SK-N-SH (cell line): ENCODE data around the gene NR6A1. TPM values are rescaled to one million over a fixed set of nuclear protein-coding genes. Genes with fewer than 3 reads are reported as not detected.

ENCODE experiments used
- CTCF ChIA-PET: fragments of 300-600, 350-600 bp; formaldehyde crosslinking; extraction: SDS; loops from one replicate; lab custom pipeline; 2021; lab: Yijun Ruan, JAX
- POLR2A ChIA-PET: fragments of 350-600 bp; sonication (Branson Sonifier 250); formaldehyde crosslinking; extraction: SDS; loops from one replicate; lab custom pipeline; 2020; ENCODE audit warnings: antibody characterized with exemption, inconsistent platforms; lab: Yijun Ruan, JAX
- DNase-seq: peaks from one replicate; pipeline ENCODE4 v3.0.0; 2012
- H2AFZ ChIP-seq: fragments of 200-600 bp; sonication (generic); 2 replicates; pipeline ENCODE4 v1.8.1; 2016; ENCODE audit warnings: antibody characterized with exemption, mild to moderate bottlenecking, low read depth
- H3F3A ChIP-seq: fragments of 200-600 bp; sonication (generic); replicated peaks from 2 replicates; pipeline ENCODE3; 2016; ENCODE audit warnings: antibody characterized with exemption, mild to moderate bottlenecking; ENCODE audit not compliant: insufficient read depth
- H3K27ac ChIP-seq, 2 experiments: fragments of 200-500 bp in 1 of 2; fragments of 200-600 bp in 1 of 2; sonication (Bioruptor generic) in 1 of 2; sonication (generic), shearing (Covaris generic) in 1 of 2; 2 replicates each; pipeline versions ENCODE4 v1.5.1 to v1.6.1; 2014 to 2016; ENCODE audit warnings: low read depth in 2 of 2, inconsistent platforms in 1 of 2, low read length in 1 of 2, mild to moderate bottlenecking in 1 of 2, mixed read lengths in 1 of 2
- H3K27me3 ChIP-seq: fragments of 200-600 bp; sonication (generic), shearing (Covaris generic); 2 replicates; pipeline ENCODE4 v1.6.1; 2016; ENCODE audit warnings: mixed run types; ENCODE audit not compliant: insufficient read depth
- H3K36me3 ChIP-seq, 2 experiments: fragments of 200-500 bp in 1 of 2; fragments of 200-600 bp in 1 of 2; sonication (Bioruptor generic) in 1 of 2; sonication (generic) in 1 of 2; replicated peaks in 1 of 2; 2 replicates each; pipeline versions ENCODE3 to v1.5.1; 2014 to 2016; ENCODE audit warnings: low read length in 1 of 2, mild to moderate bottlenecking in 1 of 2; ENCODE audit not compliant: insufficient read depth in 2 of 2, control insufficient read depth in 1 of 2
- H3K4me1 ChIP-seq, 2 experiments: fragments of 200-500 bp in 1 of 2; fragments of 200-600 bp in 1 of 2; sonication (Bioruptor generic) in 1 of 2; sonication (generic), shearing (Covaris generic) in 1 of 2; 2 replicates each; pipeline versions ENCODE4 v1.5.1 to v1.6.1; 2014 to 2016; ENCODE audit warnings: low read depth in 1 of 2, low read length in 1 of 2, mixed run types in 1 of 2; ENCODE audit not compliant: insufficient read depth in 2 of 2, control insufficient read depth in 1 of 2
- H3K4me2 ChIP-seq: fragments of 200-600 bp; sonication (generic), shearing (Covaris generic); 2 replicates; pipeline ENCODE4 v1.6.1; 2017; ENCODE audit warnings: mixed run types
- H3K4me3 ChIP-seq, 2 experiments: fragments of 200-500 bp in 1 of 2; fragments of 200-600 bp in 1 of 2; sonication (Bioruptor generic) in 1 of 2; sonication (generic), shearing (Covaris generic) in 1 of 2; 2 replicates each; pipeline versions ENCODE4 v1.5.1 to v1.8.1; 2014 to 2016; ENCODE audit warnings: low read depth in 2 of 2, inconsistent platforms in 1 of 2, low read length in 1 of 2, mild to moderate bottlenecking in 1 of 2, mixed read lengths in 1 of 2, moderate library complexity in 1 of 2
- H3K79me2 ChIP-seq: fragments of 200-600 bp; sonication (generic); 2 replicates; pipeline ENCODE4 v1.8.1; 2017; ENCODE audit warnings: mild to moderate bottlenecking; ENCODE audit not compliant: insufficient read depth
- H3K9ac ChIP-seq: fragments of 200-600 bp; sonication (generic); 2 replicates; pipeline ENCODE4 v1.6.1; 2017; ENCODE audit warnings: mixed run types
- H3K9me2 ChIP-seq: fragments of 200-600 bp; sonication (generic); 2 replicates; pipeline ENCODE4 v1.6.1; 2017; ENCODE audit warnings: mixed run types
- H3K9me3 ChIP-seq: fragments of 200-600 bp; sonication (generic); 2 replicates; pipeline ENCODE4 v1.6.1; 2017; ENCODE audit warnings: mixed run types, mild to moderate bottlenecking, moderate library complexity
- H4K20me1 ChIP-seq: fragments of 200-600 bp; sonication (generic); 2 replicates; pipeline ENCODE4 v1.6.1; 2017; ENCODE audit warnings: mild to moderate bottlenecking, mixed run types; ENCODE audit not compliant: insufficient read depth
- EP300 ChIP-seq, 2 experiments: IDR thresholded peaks; 2 replicates each; pipeline versions ENCODE4 v1.4.0 to v1.6.1; 2012; ENCODE audit warnings: borderline replicate concordance in 1 of 2, low read depth in 1 of 2, low read length in 1 of 2
- FOSL2 ChIP-seq: IDR thresholded peaks from 2 replicates; pipeline ENCODE4 v1.4.0; 2012; ENCODE audit warnings: low read depth, mild to moderate bottlenecking, moderate library complexity, borderline replicate concordance
- JUND ChIP-seq: IDR thresholded peaks from 2 replicates; pipeline ENCODE4 v1.4.0; 2012
- NFIC ChIP-seq: IDR thresholded peaks from 2 replicates; pipeline ENCODE4 v1.4.0; 2012; ENCODE audit warnings: borderline replicate concordance
- PBX3 ChIP-seq: IDR thresholded peaks from 2 replicates; pipeline ENCODE4; 2012
- POLR2AphosphoS5 ChIP-seq: IDR thresholded peaks from 2 replicates; pipeline ENCODE4 v1.6.1; 2012; ENCODE audit warnings: low read depth, low read length
- RXRA ChIP-seq: IDR thresholded peaks from 2 replicates; pipeline ENCODE4 v1.4.0; 2012; ENCODE audit warnings: low read depth, mild to moderate bottlenecking, borderline replicate concordance
- SIN3A ChIP-seq: IDR thresholded peaks from 2 replicates; pipeline ENCODE4 v1.6.1; 2012; ENCODE audit warnings: low read depth, mild to moderate bottlenecking, low read length, moderate library complexity, borderline replicate concordance
- SMC3 ChIP-seq: IDR thresholded peaks from 2 replicates; pipeline ENCODE4 v1.6.1; 2012; ENCODE audit warnings: low read depth, low read length, improper control_type of control experiment
- TAF1 ChIP-seq: IDR thresholded peaks from 2 replicates; pipeline ENCODE4 v1.6.1; 2012; ENCODE audit warnings: low read depth, mild to moderate bottlenecking, low read length, moderate library complexity, borderline replicate concordance
- TCF12 ChIP-seq: IDR thresholded peaks from 2 replicates; pipeline ENCODE4 v1.4.0; 2012
- TEAD4 ChIP-seq: IDR thresholded peaks from 2 replicates; pipeline ENCODE4 v1.4.0; 2012; ENCODE audit warnings: mild to moderate bottlenecking, borderline replicate concordance; ENCODE audit not compliant: insufficient read depth
- ZBTB33 ChIP-seq: IDR thresholded peaks from 2 replicates; pipeline ENCODE4 v1.4.0; 2012; ENCODE audit warnings: low read depth, borderline replicate concordance
- WGBS: methylation state at CpG from one replicate; pipeline ENCODE4 v1.1.6; 2017; ENCODE audit warnings: low lambda C conversion rate; 5-methylcytosine and 5-hydroxymethylcytosine counted together
- polyA plus RNA-seq, 3 experiments: library from polyadenylated mRNA; depleted of rRNA; stranded (reverse); fragments of >200 nt; gene quantifications; 2 replicates each; pipeline ENCODE4 v1.2.3, GENCODE V29; 2012

The NR6A1 gene
- polyA plus RNA-seq, 1 of the 3 experiments (the other 2 are of a cell fraction), result 1.2 TPM

- no peaks in the 10 kb centered on the region for H4K20me1 ChIP-seq
- ChIA-PET POLR2A (no interaction called here), CTCF (interaction anchor here (0.9 to 15.6 kb wide), 6 partner anchors 9 to 148 kb away, joined by 3 to 301 read pairs (median 8); no protein-coding TSS in a partner anchor)
- H3F3A ChIP-seq, result peaks cover 42% of the 10 kb centered on the region
- H3K4me3 ChIP-seq, result peak overlapping the region in 1 of 2 experiments; percentile 22; a peak in 1 of 4 replicates
- H3K4me1 ChIP-seq, result peaks cover 10 to 38% of the 10 kb centered on the region in 2 experiments
- H3K79me2 ChIP-seq, result peaks cover 14% of the 10 kb centered on the region; the same call in 1 of the 2 replicates
- H3K27ac ChIP-seq, result peak overlapping the region; percentile 70 to 91
- no peaks in the 10 kb centered on the region for H3K9me3 ChIP-seq
- 17% methylated on average over 5 of the region's 5 CpGs for WGBS
- H3K4me2 ChIP-seq, result peak overlapping the region; percentile 62
- H2AFZ ChIP-seq, result 0 out of 2 replicates have a peak overlapping the region, but pooled peaks have one; percentile 1
- H3K9ac ChIP-seq, result peak overlapping the region; percentile 26; the same call in 1 of the 2 replicates
- no peaks in the 10 kb centered on the region for H3K27me3 ChIP-seq
- TF ChIP-seq PBX3 (peak; percentile 71), SIN3A (no peak), RXRA (no peak), EP300 (IDR thresholded peaks at IDR 0.05; ENCODE audit: borderline replicate concordance in 1 of 2, low read depth in 1 of 2, low read length in 1 of 2) (peak in 1 of 2 experiments; percentile 58; a peak in 2 of 4 replicates), TCF12 (peak; percentile 71), NFIC (peak; percentile 87), TEAD4 (0 out of 2 replicates have a peak, but pooled peaks have one; percentile 10), JUND (peak; percentile 38), POLR2AphosphoS5 (peak; percentile 38; the same call in 1 of the 2 replicates)
- no peak for DNase-seq
- H3K9me2 ChIP-seq, result no peaks in the 10 kb centered on the region
- H3K36me3 ChIP-seq, result peaks cover 0 to 9% of the 10 kb centered on the region in 2 experiments
These were observed 49.8 kb downstream of the NR6A1 start for GRCh38 chr9:124721109-124721906.

- Histone ChIP-seq H3K4me3 (0 out of 4 replicates have a peak overlapping the region, but pooled peaks of 1 of the 2 experiments have one; percentile 12), H3K27me3 (no peaks in the 10 kb centered on the region), H3K27ac (peak overlapping the region; percentile 70 to 91), H3K4me2 (peak overlapping the region; percentile 62), H4K20me1 (no peaks in the 10 kb centered on the region), H3K9ac (peak overlapping the region; percentile 51; the same call in 1 of the 2 replicates), H3K9me3 (no peaks in the 10 kb centered on the region), H3F3A (peaks cover 39% of the 10 kb centered on the region), H3K79me2 (peaks cover 14% of the 10 kb centered on the region; the same call in 1 of the 2 replicates), H3K4me1 (peaks cover 10 to 36% of the 10 kb centered on the region in 2 experiments), H3K36me3 (peaks cover 0 to 9% of the 10 kb centered on the region in 2 experiments), H2AFZ (0 out of 2 replicates have a peak overlapping the region, but pooled peaks have one; percentile 1), H3K9me2 (no peaks in the 10 kb centered on the region)
- ChIA-PET POLR2A (no interaction called here), CTCF (interaction anchor here (0.9 to 15.6 kb wide), 6 partner anchors 8 to 147 kb away, joined by 3 to 301 read pairs (median 8); no protein-coding TSS in a partner anchor)
- no peak for DNase-seq
- 61% methylated on average over 3 of the region's 3 CpGs for WGBS
- TF ChIP-seq ZBTB33 (no peak), TAF1 (no peak), POLR2AphosphoS5 (no peak), FOSL2 (peak; percentile 47; the same call in 1 of the 2 replicates), SMC3 (no peak), TEAD4 (no peak), SIN3A (no peak)
- TF ChIP-seq, all 33 proteins: peak for 1
These were observed 50.5 kb downstream of the NR6A1 start for GRCh38 chr9:124720429-124721108.
